Calu3 (cell line): ENCODE results near the gene PPT2. TPM values are rescaled to one million over a fixed set of nuclear protein-coding genes. Genes with fewer than 3 reads are reported as not detected.

ENCODE experiments used
- BruUV-seq: library from RNA; stranded (reverse); fragments of 400-500 nt; replicated peaks from 2 replicates; lab custom pipeline; 2021; lab: Mats Ljungman, UMichigan
- CTCF ChIA-PET: fragments of 300-600 bp; sonication (Branson Sonifier 250); formaldehyde crosslinking; loops from one replicate; lab custom pipeline; 2022; ENCODE audit warnings: antibody characterized with exemption; lab: Charles Lee
- DNase-seq: peaks from one replicate; pipeline ENCODE4 v3.0.0; 2022
- H3K27ac Mint-ChIP-seq: one replicate; pipeline ENCODE4 v1.8.0; 2022; ENCODE audit warnings: mixed read lengths; ENCODE audit not compliant: unreplicated experiment
- H3K27me3 Mint-ChIP-seq: one replicate; pipeline ENCODE4 v1.8.0; 2022; ENCODE audit warnings: mixed read lengths; ENCODE audit not compliant: unreplicated experiment
- H3K36me3 Mint-ChIP-seq: one replicate; pipeline ENCODE4 v1.8.0; 2022; ENCODE audit warnings: mild to moderate bottlenecking, moderate library complexity, mixed read lengths; ENCODE audit not compliant: insufficient read depth, unreplicated experiment
- H3K4me1 Mint-ChIP-seq: one replicate; pipeline ENCODE4 v1.8.0; 2022; ENCODE audit warnings: mild to moderate bottlenecking, low read depth, mixed read lengths; ENCODE audit not compliant: unreplicated experiment
- H3K4me3 Mint-ChIP-seq: one replicate; pipeline ENCODE4 v1.8.0; 2022; ENCODE audit warnings: mild to moderate bottlenecking, low read depth, moderate library complexity, mixed read lengths; ENCODE audit not compliant: unreplicated experiment
- H3K9me3 Mint-ChIP-seq: one replicate; pipeline ENCODE4 v1.8.0; 2022; ENCODE audit warnings: low read depth, mixed read lengths; ENCODE audit not compliant: unreplicated experiment
- intact Hi-C: fragments of 100-400 bp; cut with micrococcal nuclease; formaldehyde crosslinking; loops from one replicate; pipeline ENCODE4 v1.10.0; 2022; ENCODE audit not compliant: unreplicated experiment
- total RNA-seq: library from RNA; stranded (reverse); gene quantifications from 2 replicates; pipeline ENCODE4 v1.2.3, GENCODE V29; 2022
- TF ChIP-seq, protein P1 (sequence below): fragments of 200-600 bp; IDR thresholded peaks from one replicate; pipeline ENCODE4 v1.8.0; 2022; ENCODE audit warnings: antibody characterized with exemption; ENCODE audit not compliant: unreplicated experiment

PPT2 gene
- total RNA-seq, 1 experiment from 2014 or later = 31.0 TPM

DNA sequence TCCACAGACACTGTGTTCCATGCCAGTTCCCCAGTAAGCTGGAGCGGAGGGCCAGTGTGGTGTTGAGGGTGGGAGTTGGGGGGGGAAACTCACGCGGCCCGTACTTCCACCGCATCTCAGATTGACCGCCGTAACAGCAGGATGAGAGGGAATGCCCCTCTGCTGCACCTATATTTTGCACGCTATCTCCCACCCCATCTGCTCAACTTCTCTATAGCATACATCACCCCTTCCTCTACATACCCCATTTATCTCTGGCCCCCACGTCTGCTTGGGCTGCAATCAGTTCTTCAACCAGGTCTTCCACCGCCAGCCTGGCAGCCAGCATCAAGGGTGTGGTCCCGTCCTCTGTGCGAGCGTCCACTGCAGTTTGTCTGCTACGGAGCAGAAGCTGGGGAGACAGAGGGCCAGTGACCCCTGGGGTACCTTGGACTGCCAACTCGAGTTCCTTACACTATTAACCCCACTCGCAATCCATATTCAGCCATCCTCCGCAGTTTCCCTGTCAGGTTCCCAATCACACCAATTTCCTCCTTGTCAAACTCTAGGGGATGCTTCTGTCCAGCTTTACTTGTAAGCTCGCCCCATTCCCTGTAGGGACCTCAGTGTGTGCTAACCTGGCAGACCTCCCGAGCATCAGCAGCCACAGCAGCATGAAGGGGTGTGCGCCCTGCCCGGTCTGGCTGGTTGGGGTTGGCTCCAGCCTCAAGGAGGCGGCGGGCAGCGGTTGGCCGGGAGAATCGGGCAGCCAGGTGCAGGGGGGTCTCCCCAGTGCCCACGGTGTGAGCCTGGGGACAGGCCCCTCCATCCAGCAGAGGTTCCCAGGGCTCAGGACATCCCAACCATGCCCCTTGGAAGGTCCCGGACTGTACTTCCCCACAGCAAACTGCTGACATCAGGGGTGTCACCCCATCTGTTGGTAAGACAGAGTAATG is 43.0 kb downstream of the PPT2 start:
- CTCF ChIA-PET = interaction anchor here (0.6 to 3.9 kb wide), 7 partner anchors 20 to 598 kb away, joined by 3 to 32 read pairs (median 5); partner anchors contain the start of gene AGPAT1
- TF ChIP-seq, protein P1, sequence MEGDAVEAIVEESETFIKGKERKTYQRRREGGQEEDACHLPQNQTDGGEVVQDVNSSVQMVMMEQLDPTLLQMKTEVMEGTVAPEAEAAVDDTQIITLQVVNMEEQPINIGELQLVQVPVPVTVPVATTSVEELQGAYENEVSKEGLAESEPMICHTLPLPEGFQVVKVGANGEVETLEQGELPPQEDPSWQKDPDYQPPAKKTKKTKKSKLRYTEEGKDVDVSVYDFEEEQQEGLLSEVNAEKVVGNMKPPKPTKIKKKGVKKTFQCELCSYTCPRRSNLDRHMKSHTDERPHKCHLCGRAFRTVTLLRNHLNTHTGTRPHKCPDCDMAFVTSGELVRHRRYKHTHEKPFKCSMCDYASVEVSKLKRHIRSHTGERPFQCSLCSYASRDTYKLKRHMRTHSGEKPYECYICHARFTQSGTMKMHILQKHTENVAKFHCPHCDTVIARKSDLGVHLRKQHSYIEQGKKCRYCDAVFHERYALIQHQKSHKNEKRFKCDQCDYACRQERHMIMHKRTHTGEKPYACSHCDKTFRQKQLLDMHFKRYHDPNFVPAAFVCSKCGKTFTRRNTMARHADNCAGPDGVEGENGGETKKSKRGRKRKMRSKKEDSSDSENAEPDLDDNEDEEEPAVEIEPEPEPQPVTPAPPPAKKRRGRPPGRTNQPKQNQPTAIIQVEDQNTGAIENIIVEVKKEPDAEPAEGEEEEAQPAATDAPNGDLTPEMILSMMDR = peak; percentile 10
- BruUV-seq = no TSS peak
- DNase-seq = peak; percentile 50
- intact Hi-C loops = loop anchor here (10.0 kb wide), 1 partner anchor 252 kb away; the partner anchor contains the start of gene CFB
- Mint-ChIP-seq H3K4me3 (peak overlapping the region; percentile 95), H3K36me3 (peaks cover 44% of the 10 kb centered on the region), H3K4me1 (peaks cover 26% of the 10 kb centered on the region), H3K9me3 (no peaks in the 10 kb centered on the region), H3K27me3 (peaks cover 19% of the 10 kb centered on the region), H3K27ac (peak overlapping the region; percentile 99)

DNA sequence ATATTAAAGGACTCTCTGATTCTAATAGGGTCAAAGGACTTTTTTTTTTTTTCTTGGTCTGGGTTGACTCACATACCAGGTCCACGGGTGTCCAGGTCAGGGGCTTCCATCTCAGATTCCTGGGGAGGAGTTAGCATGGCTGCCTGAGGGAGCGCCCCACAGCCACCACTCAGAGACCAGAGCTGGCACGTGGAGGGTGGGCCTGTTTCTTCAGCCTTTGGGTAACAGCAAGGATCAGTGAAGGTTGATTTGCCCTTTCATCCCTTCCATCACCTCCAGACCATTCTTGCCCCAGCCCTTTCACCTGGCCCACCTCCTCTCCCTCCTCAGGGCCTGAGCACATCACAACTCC is 44.4 kb downstream of the PPT2 start:
- H3K9me3 Mint-ChIP-seq = no peaks in the 10 kb centered on the region
- TF ChIP-seq, protein P1 = no peak
- no peak for DNase-seq
- BruUV-seq = no TSS peak
- H3K4me1 Mint-ChIP-seq = peaks cover 26% of the 10 kb centered on the region
- peaks cover 35% of the 10 kb centered on the region for H3K36me3 Mint-ChIP-seq
- intact Hi-C loops = loop anchor here (10.0 kb wide), 1 partner anchor 254 kb away; the partner anchor contains the start of gene CFB
- peaks cover 24% of the 10 kb centered on the region for H3K27me3 Mint-ChIP-seq
- no peak overlapping the region for H3K4me3 Mint-ChIP-seq
- CTCF ChIA-PET = interaction anchor here (0.7 to 3.9 kb wide), 2 partner anchors 21 to 1040 kb away, joined by 3 to 32 read pairs; partner anchors contain the start of gene AGPAT1
- H3K27ac Mint-ChIP-seq = no peak overlapping the region

DNA sequence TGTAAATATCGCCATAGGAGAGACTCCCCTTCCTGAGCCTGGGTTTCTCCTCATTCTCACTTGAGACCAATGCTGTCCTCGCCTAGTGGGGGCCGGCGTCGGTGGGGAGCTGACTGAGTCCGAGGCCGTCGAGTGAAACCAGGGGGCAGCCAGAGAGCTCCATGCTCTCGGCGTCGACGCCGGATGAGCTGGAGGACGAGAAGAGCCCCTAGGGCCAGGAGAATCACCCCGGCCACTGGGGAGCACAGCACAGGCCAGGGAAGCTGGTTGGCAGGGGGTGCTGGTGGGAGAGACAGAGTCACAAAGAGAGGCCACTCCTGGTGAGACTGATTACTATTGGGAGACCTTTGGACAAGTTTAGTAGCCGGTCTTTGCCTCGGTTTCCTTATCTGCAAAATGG is 44.9 kb downstream of the PPT2 start:
- no peaks in the 10 kb centered on the region for H3K9me3 Mint-ChIP-seq
- peaks cover 29% of the 10 kb centered on the region for H3K27me3 Mint-ChIP-seq
- H3K36me3 Mint-ChIP-seq = peaks cover 35% of the 10 kb centered on the region
- no peak overlapping the region for H3K4me3 Mint-ChIP-seq
- TF ChIP-seq, protein P1 = no peak
- BruUV-seq = no TSS peak
- DNase-seq = no peak
- CTCF ChIA-PET = interaction anchor here (0.7 to 3.9 kb wide), 3 partner anchors 22 to 1040 kb away, joined by 3 to 32 read pairs (median 3); partner anchors contain the start of gene AGPAT1
- H3K4me1 Mint-ChIP-seq = peaks cover 26% of the 10 kb centered on the region
- H3K27ac Mint-ChIP-seq = no peak overlapping the region
- intact Hi-C loops = loop anchor here (10.0 kb wide), 1 partner anchor 254 kb away; the partner anchor contains the start of gene CFB

DNA sequence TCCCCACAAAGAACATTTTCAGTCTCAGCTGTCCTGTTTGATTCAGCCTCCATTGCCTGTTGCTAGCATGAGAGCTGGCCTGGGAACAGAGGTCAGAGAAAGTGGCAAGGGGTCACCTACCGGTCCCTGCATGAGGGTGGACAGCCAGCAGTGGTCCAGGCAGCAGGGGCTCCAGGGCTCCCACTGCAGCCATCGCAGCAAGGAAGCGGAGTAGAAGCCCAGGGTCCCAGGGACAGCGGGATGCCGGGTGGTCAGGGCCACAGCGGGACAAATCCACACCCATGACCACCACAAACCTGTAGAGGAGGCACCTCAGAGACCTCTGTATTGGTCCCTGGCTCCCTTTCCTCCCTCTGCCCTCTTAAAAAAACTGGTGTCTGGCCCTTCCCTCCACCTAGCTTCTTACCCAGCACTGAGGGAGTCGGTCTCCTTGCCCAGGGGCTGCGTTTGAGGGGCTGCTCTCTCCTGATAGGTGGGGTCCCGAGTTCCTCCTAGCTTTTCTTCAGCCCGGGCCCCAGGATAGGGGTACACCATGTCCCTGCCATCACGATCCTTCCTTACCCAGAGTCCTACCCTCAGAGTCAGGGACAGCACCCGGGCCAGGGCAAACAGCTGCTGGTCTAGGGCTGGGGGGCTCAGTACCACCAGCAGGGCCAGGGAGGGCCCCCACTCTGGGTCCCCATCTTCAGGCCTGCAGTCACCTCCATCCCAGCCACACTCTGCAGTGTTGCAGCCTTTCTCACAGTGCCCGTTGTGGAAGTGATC is 47.0 kb downstream of the PPT2 start:
- H3K9me3 Mint-ChIP-seq = no peaks in the 10 kb centered on the region
- CTCF ChIA-PET = no interaction called here
- no peak overlapping the region for H3K4me3 Mint-ChIP-seq
- no peak for DNase-seq
- intact Hi-C loops = no loop called here
- peaks cover 15% of the 10 kb centered on the region for H3K4me1 Mint-ChIP-seq
- H3K27ac Mint-ChIP-seq = no peak overlapping the region
- H3K27me3 Mint-ChIP-seq = peaks cover 49% of the 10 kb centered on the region
- BruUV-seq = no TSS peak
- peaks cover 22% of the 10 kb centered on the region for H3K36me3 Mint-ChIP-seq
- TF ChIP-seq, protein P1 = no peak
